Measurements from ENCODE around the gene SHH.

Gene SHH

DNA sequence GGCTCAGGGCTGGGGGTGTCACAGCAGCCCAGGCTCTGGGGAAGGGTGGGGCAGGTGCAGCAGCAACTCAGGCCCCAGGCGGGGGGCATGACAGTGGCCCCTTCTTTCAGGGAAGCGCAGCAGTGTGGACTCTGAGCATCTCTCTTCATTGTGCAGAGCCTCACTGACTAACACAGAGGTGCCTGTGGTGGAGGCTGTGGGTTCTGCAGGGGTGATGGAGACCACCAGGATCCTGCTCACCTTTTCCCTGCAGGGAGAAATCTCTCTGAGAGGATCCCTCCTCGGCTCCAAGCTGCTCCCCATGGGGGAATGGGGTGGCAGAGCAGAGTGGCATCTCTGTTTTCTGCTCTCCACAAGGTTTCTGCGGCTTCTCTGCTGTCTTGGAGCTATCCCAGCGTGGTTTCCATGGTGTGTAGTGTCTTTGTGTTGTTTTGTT lies 37.8 kb upstream of the SHH start:
- no peak overlapping the region for H3K4me3 ChIP-seq (ENCODE audit: low read length)
- H3K9ac ChIP-seq (ENCODE audit: low read depth, low read length): no peak overlapping the region
- no peaks in the 10 kb centered on the region for H3K27me3 ChIP-seq (ENCODE audit: insufficient read depth, low read length)
- H3K4me1 ChIP-seq (ENCODE audit: insufficient read depth, low read length): no peaks in the 10 kb centered on the region
- H3K36me3 ChIP-seq (ENCODE audit: insufficient read depth, low read depth, low read length): no peaks in the 10 kb centered on the region
- H3K27ac ChIP-seq (ENCODE audit: low read length): no peak overlapping the region
- no peaks in the 10 kb centered on the region for H3K9me3 ChIP-seq (ENCODE audit: insufficient read depth, low read depth, low read length)

DNA sequence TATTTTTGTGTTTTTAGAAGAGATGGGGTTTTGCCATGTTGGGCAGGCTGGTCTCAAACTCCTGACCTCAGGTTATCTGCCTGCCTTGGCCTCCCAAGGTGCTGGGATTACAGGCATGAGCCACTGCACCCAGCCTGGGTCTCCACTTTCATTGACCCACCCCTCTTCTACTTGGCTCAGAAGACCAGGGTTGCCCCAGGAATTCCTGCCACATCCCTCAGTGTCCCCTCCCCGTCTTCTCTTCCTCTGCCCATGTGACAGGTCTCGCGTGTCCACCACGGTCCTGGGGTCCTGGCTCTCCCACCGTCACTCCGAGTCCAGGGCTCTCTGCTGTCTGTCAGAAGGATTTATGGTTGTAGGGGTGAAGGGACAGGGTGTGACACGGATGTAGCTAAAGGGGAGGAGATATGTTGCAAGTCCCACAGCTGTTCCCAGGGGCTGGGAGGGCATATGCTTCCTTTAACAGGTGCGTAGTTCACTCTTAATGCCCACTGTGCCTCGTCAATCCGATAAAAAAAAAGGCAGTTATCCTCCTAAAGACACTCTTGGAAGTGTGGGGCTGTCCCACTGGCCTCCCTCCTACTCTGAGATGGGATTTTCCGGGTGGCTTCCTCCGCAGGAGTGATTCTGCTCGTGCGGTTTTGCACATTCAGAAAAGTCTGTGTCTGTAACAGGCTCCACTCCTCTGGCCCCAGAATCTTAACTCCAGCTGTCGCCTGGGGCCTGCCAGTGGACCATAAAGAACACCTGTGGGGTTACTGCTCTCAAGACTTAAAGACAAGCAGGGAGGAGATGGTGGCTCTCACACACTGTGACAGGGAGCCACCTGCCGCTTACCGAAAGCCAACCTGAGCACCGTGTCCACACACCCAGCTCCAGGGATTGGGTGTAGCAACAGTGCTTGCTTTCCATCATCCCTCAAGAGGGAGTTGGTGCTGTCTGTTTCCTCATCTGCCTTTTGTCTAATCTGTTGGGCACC lies 36.7 kb upstream of the SHH start:
- Histone ChIP-seq H3K27me3 (ENCODE audit: insufficient read depth, low read length) (no peaks in the 10 kb centered on the region), H3K9ac (ENCODE audit: low read depth, low read length) (no peak overlapping the region)

DNA sequence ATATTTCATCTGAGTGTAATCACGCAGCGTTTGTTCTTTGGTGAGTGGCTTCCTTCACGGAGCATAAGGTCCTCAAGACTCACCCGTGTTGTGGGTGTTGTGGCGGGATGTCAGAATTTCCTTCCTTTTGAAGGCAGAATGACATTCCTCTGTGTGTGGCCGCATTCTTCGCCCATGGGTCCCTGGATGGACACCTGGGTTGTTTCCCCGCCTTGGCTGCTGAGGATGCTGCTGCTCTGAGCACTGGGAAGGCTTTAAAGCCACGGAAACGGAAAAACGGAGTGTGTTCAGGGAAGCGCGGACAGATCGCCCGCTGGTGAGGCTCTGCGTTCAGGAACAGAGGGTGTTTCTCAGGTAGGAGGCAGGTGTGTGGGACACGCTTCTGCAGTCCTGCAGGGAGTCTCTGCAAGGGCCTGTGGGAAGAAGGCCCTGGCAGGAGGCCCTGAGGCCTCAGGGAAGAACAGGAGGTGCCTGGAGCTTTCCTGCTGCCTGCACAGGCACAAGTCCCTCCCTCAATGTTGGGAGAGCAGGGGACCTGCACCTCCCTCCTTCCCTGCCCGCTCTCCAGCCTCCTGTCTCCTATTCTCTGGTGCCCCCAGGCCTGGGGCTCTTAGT lies 35.7 kb upstream of the SHH start:
- no peaks in the 10 kb centered on the region for H3K27me3 ChIP-seq (ENCODE audit: insufficient read depth, low read length)
- H3K27ac ChIP-seq (ENCODE audit: low read length): no peak overlapping the region
- H3K4me3 ChIP-seq (ENCODE audit: low read length): no peak overlapping the region
- no peaks in the 10 kb centered on the region for H3K9me3 ChIP-seq (ENCODE audit: insufficient read depth, low read depth, low read length)
- H3K4me1 ChIP-seq (ENCODE audit: insufficient read depth, low read length): no peaks in the 10 kb centered on the region
- no peaks in the 10 kb centered on the region for H3K36me3 ChIP-seq (ENCODE audit: insufficient read depth, low read depth, low read length)
- H3K9ac ChIP-seq (ENCODE audit: low read depth, low read length): no peak overlapping the region

More for the DNA sequence above, 36.7 kb upstream of the SHH start:
- Histone ChIP-seq H3K4me1 (ENCODE audit: insufficient read depth, low read length) (no peaks in the 10 kb centered on the region), H3K9me3 (ENCODE audit: insufficient read depth, low read depth, low read length) (no peaks in the 10 kb centered on the region), H3K4me3 (ENCODE audit: low read length) (no peak overlapping the region), H3K27ac (ENCODE audit: low read length) (no peak overlapping the region), H3K36me3 (ENCODE audit: insufficient read depth, low read depth, low read length) (no peaks in the 10 kb centered on the region)

DNA sequence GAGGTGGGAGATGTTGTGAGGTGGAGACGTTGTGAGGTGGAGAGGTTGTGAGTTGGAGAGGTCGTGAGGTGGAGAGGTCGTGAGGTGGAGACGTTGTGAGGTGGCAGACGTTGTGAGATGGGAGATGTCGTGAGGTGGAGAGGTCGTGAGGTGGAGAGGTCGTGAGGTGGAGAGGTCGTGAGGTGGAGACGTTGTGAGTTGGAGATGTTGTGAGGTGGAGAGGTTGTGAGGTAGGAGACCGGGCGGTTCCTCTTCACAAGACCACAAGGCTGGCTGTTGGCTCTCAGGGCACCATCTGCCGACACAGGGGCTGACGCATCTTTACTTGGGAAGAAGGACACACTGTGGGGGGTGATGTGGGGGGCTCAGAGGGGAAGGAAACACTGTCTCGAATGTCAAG lies 34.7 kb upstream of the SHH start:
- Histone ChIP-seq H3K36me3 (ENCODE audit: insufficient read depth, low read depth, low read length) (no peaks in the 10 kb centered on the region), H3K27ac (ENCODE audit: low read length) (no peak overlapping the region), H3K4me3 (ENCODE audit: low read length) (no peak overlapping the region), H3K9me3 (ENCODE audit: insufficient read depth, low read depth, low read length) (no peaks in the 10 kb centered on the region), H3K4me1 (ENCODE audit: insufficient read depth, low read length) (no peaks in the 10 kb centered on the region), H3K9ac (ENCODE audit: low read depth, low read length) (no peak overlapping the region), H3K27me3 (ENCODE audit: insufficient read depth, low read length) (no peaks in the 10 kb centered on the region)

DNA sequence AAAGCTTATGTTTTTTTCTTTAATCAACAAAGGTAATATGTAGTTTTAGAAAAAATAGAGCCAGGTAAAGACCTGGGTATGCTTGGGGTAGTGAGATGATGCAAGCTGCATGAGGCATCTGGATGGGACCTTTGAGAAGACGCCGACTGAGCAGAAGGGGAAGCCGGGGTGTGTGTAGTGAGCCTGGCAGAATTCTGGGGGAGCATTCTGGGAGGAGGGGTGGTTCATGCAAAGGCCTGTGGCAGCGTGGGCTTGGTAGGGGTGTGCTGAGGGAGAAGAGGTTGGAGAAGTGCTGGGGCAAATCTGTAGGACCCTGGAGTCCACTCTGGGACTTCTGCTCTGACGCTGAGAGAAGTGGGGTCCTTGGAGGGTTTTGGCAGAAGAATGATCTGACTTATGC lies 33.9 kb upstream of the SHH start:
- no peak overlapping the region for H3K27ac ChIP-seq (ENCODE audit: low read length)
- H3K27me3 ChIP-seq (ENCODE audit: insufficient read depth, low read length): no peaks in the 10 kb centered on the region
- H3K36me3 ChIP-seq (ENCODE audit: insufficient read depth, low read depth, low read length): no peaks in the 10 kb centered on the region
- H3K4me1 ChIP-seq (ENCODE audit: insufficient read depth, low read length): no peaks in the 10 kb centered on the region
- H3K9ac ChIP-seq (ENCODE audit: low read depth, low read length): no peak overlapping the region
- H3K9me3 ChIP-seq (ENCODE audit: insufficient read depth, low read depth, low read length): no peaks in the 10 kb centered on the region
- no peak overlapping the region for H3K4me3 ChIP-seq (ENCODE audit: low read length)

DNA sequence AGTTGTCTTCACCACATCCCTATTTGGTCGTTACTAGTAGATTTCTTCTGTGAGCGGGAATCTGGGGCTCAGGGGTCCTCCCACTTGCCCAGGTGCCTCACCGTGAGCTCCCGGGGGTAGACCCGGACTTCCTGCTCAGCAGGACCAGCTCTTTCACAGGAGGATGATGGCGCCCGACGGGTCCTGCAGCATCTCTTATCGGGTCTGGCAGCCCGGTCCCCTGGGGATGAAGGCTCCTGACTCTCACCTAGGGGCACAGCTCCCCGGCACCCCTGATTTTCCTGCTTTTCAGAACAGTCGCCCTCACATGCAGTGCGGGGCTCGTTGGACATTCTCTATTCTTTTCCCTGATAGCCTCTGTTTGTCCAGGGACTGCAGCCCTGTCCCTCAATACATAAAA lies 33.0 kb upstream of the SHH start:
- Histone ChIP-seq H3K9ac (ENCODE audit: low read depth, low read length) (no peak overlapping the region), H3K27me3 (ENCODE audit: insufficient read depth, low read length) (no peaks in the 10 kb centered on the region), H3K27ac (ENCODE audit: low read length) (no peak overlapping the region)

DNA sequence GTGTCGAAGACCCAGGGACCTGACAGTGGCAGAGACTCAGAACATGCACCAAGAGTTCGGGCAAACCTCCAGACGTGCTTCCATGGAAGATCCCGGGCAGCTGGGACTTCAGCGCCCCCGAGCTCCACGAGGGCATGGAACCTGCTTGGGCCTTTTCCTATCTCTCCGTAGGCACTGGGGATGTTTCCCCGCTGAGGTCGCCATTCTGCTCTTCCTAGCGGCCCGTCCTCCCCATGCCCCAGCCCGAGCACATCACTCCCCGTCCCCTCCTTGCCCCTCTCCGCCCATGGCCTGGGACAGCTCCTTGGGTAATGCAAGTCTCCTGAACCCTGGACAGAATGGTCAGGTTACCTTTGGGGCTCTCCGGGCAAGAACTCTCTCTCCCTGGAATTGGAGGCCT lies 32.3 kb upstream of the SHH start:
- no peaks in the 10 kb centered on the region for H3K4me1 ChIP-seq (ENCODE audit: insufficient read depth, low read length)
- no peak overlapping the region for H3K9ac ChIP-seq (ENCODE audit: low read depth, low read length)
- H3K9me3 ChIP-seq (ENCODE audit: insufficient read depth, low read depth, low read length): no peaks in the 10 kb centered on the region
- H3K36me3 ChIP-seq (ENCODE audit: insufficient read depth, low read depth, low read length): no peaks in the 10 kb centered on the region
- H3K27me3 ChIP-seq (ENCODE audit: insufficient read depth, low read length): no peaks in the 10 kb centered on the region
- H3K4me3 ChIP-seq (ENCODE audit: low read length): no peak overlapping the region
- H3K27ac ChIP-seq (ENCODE audit: low read length): no peak overlapping the region

More for the DNA sequence above, 33.0 kb upstream of the SHH start:
- Histone ChIP-seq H3K4me3 (ENCODE audit: low read length) (no peak overlapping the region), H3K4me1 (ENCODE audit: insufficient read depth, low read length) (no peaks in the 10 kb centered on the region), H3K36me3 (ENCODE audit: insufficient read depth, low read depth, low read length) (no peaks in the 10 kb centered on the region), H3K9me3 (ENCODE audit: insufficient read depth, low read depth, low read length) (no peaks in the 10 kb centered on the region)

DNA sequence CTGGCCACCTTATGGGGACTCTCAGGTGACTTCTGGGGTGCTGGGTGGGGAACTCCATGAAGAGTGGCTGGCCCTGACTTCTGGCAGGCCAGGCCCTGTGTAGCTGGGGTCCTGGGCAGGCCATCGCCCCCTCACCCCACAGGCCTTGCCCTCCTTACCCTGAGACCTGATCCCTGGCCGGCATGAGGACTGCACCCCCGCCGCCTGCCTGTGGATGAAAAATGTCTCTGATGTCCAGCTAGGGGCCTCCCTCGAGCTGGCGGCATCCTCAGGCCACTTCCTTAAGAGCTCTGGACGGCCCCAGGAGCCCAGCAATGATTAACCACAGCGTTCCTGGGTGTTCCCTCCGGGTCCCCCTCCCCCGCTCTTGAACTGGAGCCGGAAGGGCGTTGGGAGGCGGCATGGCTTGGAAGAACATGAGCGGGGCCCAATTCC lies 31.8 kb upstream of the SHH start:
- H3K27ac ChIP-seq (ENCODE audit: low read length): no peak overlapping the region
- no peaks in the 10 kb centered on the region for H3K36me3 ChIP-seq (ENCODE audit: insufficient read depth, low read depth, low read length)
- no peaks in the 10 kb centered on the region for H3K27me3 ChIP-seq (ENCODE audit: insufficient read depth, low read length)
- H3K4me1 ChIP-seq (ENCODE audit: insufficient read depth, low read length): no peaks in the 10 kb centered on the region
- no peaks in the 10 kb centered on the region for H3K9me3 ChIP-seq (ENCODE audit: insufficient read depth, low read depth, low read length)
- no peak overlapping the region for H3K9ac ChIP-seq (ENCODE audit: low read depth, low read length)
- no peak overlapping the region for H3K4me3 ChIP-seq (ENCODE audit: low read length)

DNA sequence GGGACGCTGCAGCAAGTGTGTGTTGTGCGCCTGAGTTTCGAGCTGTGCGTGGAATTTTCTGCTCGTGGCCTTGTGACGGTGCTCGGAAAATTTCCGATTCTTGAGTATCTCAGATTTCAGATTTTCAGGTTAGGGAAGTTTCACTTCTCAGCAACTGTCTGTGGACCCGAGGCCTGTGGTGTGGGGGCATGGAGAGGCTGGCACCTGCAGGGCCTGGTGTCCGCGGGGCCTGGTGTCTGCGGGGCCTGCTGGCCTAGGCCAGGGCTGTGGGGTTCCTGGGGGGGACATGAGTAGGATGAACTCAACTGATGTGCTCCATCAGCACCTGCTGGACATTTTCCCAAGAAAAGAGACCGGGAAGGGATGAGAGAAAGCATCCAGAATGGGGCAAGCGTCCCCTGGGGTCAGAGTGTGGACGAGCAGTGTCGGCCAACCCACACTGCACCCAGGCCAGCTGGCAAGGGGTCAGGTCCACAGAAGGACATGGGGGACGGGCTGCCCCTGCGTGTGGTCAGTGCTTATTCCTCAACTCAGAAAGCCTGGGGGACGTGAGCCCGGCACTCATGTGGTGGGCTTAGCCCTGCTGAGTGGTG lies 31.3 kb upstream of the SHH start:
- no peaks in the 10 kb centered on the region for H3K27me3 ChIP-seq (ENCODE audit: insufficient read depth, low read length)
- no peak overlapping the region for H3K4me3 ChIP-seq (ENCODE audit: low read length)
- no peak overlapping the region for H3K27ac ChIP-seq (ENCODE audit: low read length)

DNA sequence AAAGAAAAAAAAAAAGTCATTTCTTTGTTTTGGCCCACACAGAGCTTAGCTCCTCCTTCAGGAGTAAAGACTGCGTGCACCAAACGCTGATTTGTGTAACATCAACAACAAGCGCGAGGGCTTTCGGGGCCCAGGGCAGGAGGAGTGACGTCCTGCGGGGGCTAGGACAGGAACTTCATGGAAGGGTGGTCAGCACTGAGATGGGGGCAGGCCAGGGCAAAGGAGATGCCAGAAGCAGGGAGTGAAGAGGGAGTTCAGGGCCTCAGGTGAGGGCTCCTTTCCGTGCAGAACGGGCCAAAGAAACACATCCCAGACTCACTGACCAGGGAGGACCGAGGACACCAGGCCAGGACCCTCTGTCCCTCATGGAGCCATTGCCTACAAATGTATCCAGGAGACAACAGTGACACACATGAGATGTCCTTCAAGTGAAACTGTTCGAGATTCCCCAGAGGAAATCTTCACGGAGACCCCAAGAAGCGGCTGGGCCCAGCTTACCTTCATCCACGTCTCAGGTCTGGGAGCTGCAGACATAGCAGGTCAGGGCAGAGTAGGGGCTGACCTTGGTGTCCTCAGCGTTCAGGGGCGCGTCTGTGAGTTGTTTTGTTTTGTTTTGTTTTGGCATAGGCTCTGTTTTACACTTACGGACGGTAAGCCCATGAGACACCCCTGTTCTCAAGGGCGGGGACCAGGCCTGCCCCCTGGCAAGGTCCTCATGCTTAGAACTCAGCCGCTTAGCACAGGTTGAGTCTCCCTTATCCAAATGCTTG lies 30.4 kb upstream of the SHH start:
- no peak overlapping the region for H3K4me3 ChIP-seq (ENCODE audit: low read length)
- no peaks in the 10 kb centered on the region for H3K9me3 ChIP-seq (ENCODE audit: insufficient read depth, low read depth, low read length)
- no peak overlapping the region for H3K27ac ChIP-seq (ENCODE audit: low read length)
- H3K4me1 ChIP-seq (ENCODE audit: insufficient read depth, low read length): no peaks in the 10 kb centered on the region
- H3K36me3 ChIP-seq (ENCODE audit: insufficient read depth, low read depth, low read length): no peaks in the 10 kb centered on the region
- no peaks in the 10 kb centered on the region for H3K27me3 ChIP-seq (ENCODE audit: insufficient read depth, low read length)
- H3K9ac ChIP-seq (ENCODE audit: low read depth, low read length): no peak overlapping the region

More for the DNA sequence above, 31.3 kb upstream of the SHH start:
- H3K36me3 ChIP-seq (ENCODE audit: insufficient read depth, low read depth, low read length): no peaks in the 10 kb centered on the region
- H3K4me1 ChIP-seq (ENCODE audit: insufficient read depth, low read length): no peaks in the 10 kb centered on the region
- no peaks in the 10 kb centered on the region for H3K9me3 ChIP-seq (ENCODE audit: insufficient read depth, low read depth, low read length)
- no peak overlapping the region for H3K9ac ChIP-seq (ENCODE audit: low read depth, low read length)

DNA sequence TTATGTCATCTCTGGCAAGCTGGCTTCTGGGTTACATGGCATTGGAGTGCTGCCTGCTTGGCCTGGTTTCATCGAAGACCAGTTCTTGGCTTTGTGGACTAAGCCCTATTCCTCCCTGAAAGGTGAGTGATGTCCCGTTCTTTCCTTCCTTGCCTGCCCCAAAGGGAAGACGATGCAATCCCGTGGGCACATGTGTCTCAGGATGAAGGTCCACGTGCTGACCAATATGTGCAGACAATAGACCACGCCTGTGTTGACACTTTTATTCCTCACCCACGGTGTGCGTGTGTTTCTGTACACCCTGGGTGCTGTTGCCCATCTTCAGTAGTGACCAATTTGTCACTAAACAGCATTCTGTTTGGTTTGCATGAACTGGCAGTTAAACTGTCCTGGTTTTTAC lies 28.6 kb upstream of the SHH start:
- H3K9me3 ChIP-seq (ENCODE audit: insufficient read depth, low read depth, low read length): no peaks in the 10 kb centered on the region
- no peaks in the 10 kb centered on the region for H3K27me3 ChIP-seq (ENCODE audit: insufficient read depth, low read length)
- peaks cover 5% of the 10 kb centered on the region; the same call in 1 of the 2 replicates for H3K4me1 ChIP-seq (ENCODE audit: insufficient read depth, low read length)
- H3K27ac ChIP-seq (ENCODE audit: low read length): no peak overlapping the region
- H3K4me3 ChIP-seq (ENCODE audit: low read length): no peak overlapping the region
- no peak overlapping the region for H3K9ac ChIP-seq (ENCODE audit: low read depth, low read length)
- no peaks in the 10 kb centered on the region for H3K36me3 ChIP-seq (ENCODE audit: insufficient read depth, low read depth, low read length)

All from iPS-20b (cell line).